DOHH2 (cell line): ENCODE results near the gene SAT2.

Experiments used
- H3F3A ChIP-seq: fragments of 200-600 bp; sonication (generic), shearing (Covaris generic); 2 replicates; pipeline ENCODE4 v1.6.0; 2016; ENCODE audit warnings: antibody characterized with exemption, mild to moderate bottlenecking; ENCODE audit not compliant: control insufficient read depth, insufficient read depth
- H3K27ac ChIP-seq: fragments of 200-600 bp; sonication (generic); 2 replicates; pipeline ENCODE4 v1.5.1; 2014; ENCODE audit warnings: low read depth, mild to moderate bottlenecking, low read length, moderate library complexity
- H3K27me3 ChIP-seq: fragments of 200-600 bp; sonication (generic); 2 replicates; pipeline ENCODE4 v1.6.1; 2014; ENCODE audit warnings: mild to moderate bottlenecking, low read length, mixed read lengths; ENCODE audit not compliant: control insufficient read depth
- H3K36me3 ChIP-seq: fragments of 200-600 bp; sonication (generic); 2 replicates; pipeline ENCODE4 v1.6.1; 2014; ENCODE audit warnings: mild to moderate bottlenecking, low read length, moderate library complexity, mixed read lengths; ENCODE audit not compliant: control insufficient read depth
- H3K4me1 ChIP-seq: fragments of 200-600 bp; sonication (generic); 2 replicates; pipeline ENCODE4 v1.6.1; 2014; ENCODE audit warnings: mild to moderate bottlenecking, low read length, mixed read lengths; ENCODE audit not compliant: control insufficient read depth
- H3K4me2 ChIP-seq: fragments of 200-600 bp; sonication (generic); 2 replicates; pipeline ENCODE4 v1.6.0; 2014; ENCODE audit warnings: mild to moderate bottlenecking, low read length, moderate library complexity
- H3K4me3 ChIP-seq: fragments of 200-600 bp; sonication (generic); 2 replicates; pipeline ENCODE4 v1.5.1; 2014; ENCODE audit warnings: mild to moderate bottlenecking, low read length, mixed read lengths
- H3K79me2 ChIP-seq: fragments of 200-600 bp; sonication (generic); 2 replicates; pipeline ENCODE4 v1.6.1; 2014; ENCODE audit warnings: mild to moderate bottlenecking, low read length, mixed read lengths; ENCODE audit not compliant: control insufficient read depth
- H3K9me2 ChIP-seq: fragments of 200-600 bp; sonication (generic); replicated peaks from 2 replicates; pipeline ENCODE4 v1.6.1; 2014; ENCODE audit warnings: mild to moderate bottlenecking, low read length, mixed read lengths; ENCODE audit not compliant: control insufficient read depth
- H3K9me3 ChIP-seq: fragments of 200-600 bp; sonication (generic); 2 replicates; pipeline ENCODE4 v1.6.1; 2014; ENCODE audit warnings: antibody characterized with exemption, low read length, mixed read lengths; ENCODE audit not compliant: control insufficient read depth, insufficient read depth
- H4K20me1 ChIP-seq: fragments of 200-600 bp; sonication (generic); 2 replicates; pipeline ENCODE4 v1.6.0; 2014; ENCODE audit warnings: low read depth, mild to moderate bottlenecking, antibody characterized with exemption, low read length, moderate library complexity; ENCODE audit not compliant: control insufficient read depth, insufficient read depth
- EZH2phosphoT487 ChIP-seq: fragments of 200-600 bp; sonication (generic); IDR thresholded peaks from 2 replicates; pipeline ENCODE4 v1.6.1; 2017; ENCODE audit warnings: borderline replicate concordance, mild to moderate bottlenecking, antibody characterized with exemption, low read length, moderate library complexity, mixed read lengths
- TF ChIP-seq, protein P1 (sequence below): fragments of 200-600 bp; sonication (generic); IDR thresholded peaks from one replicate; pipeline ENCODE4 v1.5.1; 2014; ENCODE audit warnings: antibody characterized with exemption, mild to moderate bottlenecking, low read depth, low read length; ENCODE audit not compliant: poor library complexity, severe bottlenecking

SAT2 gene

DNA sequence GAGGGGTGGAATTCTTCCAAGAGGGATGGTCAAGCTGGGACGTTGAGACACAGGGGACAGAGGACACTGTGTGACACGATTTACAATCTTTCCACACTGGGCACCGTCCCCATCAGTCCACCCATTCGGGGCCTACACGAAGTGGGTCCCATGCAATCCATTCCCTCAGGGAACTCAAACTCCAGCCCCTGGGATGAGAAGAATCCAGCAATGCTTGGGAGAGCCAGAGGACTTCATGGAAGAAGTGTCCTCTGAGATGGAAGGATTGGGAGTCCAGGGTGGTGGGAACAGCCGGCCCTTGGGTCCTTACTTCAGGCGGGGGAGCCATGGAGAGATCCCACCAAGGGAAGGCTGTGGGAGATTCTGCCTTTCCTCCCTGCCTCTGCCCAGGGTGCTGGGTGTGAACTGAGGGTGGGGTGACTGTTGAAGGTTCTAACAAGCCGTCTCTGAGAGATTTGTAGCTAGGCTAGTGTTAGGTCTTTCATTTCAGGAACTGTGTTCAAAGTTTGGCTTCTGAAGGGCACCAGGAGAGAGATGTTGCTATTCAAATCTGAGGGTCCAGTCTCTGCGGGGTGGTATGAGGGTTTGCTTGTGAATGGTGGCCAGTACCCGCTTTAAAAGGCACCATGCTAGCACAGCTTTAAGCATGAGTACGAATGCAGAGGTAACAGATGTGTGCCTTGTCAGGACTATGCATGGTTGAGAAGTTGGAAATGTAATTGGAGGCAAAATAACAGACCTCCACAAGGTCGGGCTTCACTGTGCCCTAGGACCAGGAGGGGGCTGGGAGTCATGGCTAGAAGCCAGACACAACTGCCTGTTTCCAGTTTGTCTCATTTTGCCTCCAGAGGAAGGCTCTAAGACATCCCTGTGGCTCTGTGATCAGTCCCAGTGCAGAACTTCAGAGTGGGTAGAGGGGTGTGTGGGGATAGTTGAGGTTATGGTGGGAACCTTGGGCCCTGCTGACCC lies 25.1 kb upstream of the SAT2 start:
- H3K9me2 ChIP-seq = no peaks in the 10 kb centered on the region
- no peaks in the 10 kb centered on the region for H3K9me3 ChIP-seq
- no peaks in the 10 kb centered on the region for H3K79me2 ChIP-seq
- H3K4me2 ChIP-seq = no peak overlapping the region
- TF ChIP-seq, protein P1, sequence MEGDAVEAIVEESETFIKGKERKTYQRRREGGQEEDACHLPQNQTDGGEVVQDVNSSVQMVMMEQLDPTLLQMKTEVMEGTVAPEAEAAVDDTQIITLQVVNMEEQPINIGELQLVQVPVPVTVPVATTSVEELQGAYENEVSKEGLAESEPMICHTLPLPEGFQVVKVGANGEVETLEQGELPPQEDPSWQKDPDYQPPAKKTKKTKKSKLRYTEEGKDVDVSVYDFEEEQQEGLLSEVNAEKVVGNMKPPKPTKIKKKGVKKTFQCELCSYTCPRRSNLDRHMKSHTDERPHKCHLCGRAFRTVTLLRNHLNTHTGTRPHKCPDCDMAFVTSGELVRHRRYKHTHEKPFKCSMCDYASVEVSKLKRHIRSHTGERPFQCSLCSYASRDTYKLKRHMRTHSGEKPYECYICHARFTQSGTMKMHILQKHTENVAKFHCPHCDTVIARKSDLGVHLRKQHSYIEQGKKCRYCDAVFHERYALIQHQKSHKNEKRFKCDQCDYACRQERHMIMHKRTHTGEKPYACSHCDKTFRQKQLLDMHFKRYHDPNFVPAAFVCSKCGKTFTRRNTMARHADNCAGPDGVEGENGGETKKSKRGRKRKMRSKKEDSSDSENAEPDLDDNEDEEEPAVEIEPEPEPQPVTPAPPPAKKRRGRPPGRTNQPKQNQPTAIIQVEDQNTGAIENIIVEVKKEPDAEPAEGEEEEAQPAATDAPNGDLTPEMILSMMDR = no peak
- TF ChIP-seq EZH2phosphoT487 = no peak
- H3K27ac ChIP-seq = no peak overlapping the region
- H3K4me3 ChIP-seq = no peak overlapping the region
- H3K27me3 ChIP-seq = peaks cover 60% of the 10 kb centered on the region
- no peaks in the 10 kb centered on the region for H3K36me3 ChIP-seq
- peaks cover 15% of the 10 kb centered on the region for H3K4me1 ChIP-seq
- no peaks in the 10 kb centered on the region for H4K20me1 ChIP-seq
- no peaks in the 10 kb centered on the region for H3F3A ChIP-seq

DNA sequence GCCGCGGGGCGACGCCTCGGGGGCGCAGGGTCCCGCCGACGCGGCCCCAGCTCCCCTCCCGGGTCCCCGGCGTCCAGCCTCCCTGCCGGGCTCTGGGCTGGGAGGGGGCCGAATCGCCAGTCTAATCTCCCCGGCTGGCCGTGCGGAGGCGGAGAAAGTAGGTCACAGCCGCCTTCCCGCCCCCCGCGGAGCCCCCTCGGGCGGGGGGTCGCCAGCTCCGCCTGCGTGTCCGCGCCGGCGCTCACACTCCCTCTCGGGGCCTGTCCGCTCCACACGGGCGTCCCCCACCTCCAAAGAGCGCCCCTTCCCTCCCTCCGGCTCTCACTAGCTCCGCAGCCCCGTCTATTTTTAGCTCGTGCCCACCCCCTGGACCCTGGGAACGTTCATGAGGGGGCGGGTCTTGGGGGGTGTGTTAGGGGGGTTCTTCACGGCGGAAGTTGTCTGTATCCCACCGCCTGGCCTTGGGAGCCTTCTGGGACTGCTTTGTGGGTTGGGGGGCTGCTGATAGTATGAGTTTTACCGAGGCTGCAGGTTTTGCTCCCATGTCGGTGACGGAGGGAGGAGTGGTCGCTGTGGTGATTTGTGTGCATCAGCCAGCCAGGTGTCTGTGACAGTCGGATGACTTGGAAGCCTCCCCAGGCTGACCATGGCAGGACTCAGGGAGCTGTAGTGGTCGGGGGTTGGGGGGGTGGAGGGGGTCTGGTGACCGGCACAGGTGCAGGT lies 24.2 kb upstream of the SAT2 start:
- Histone ChIP-seq H3K79me2 (no peaks in the 10 kb centered on the region), H3K36me3 (no peaks in the 10 kb centered on the region), H3K9me2 (no peaks in the 10 kb centered on the region), H3K4me3 (no peak overlapping the region), H3K9me3 (no peaks in the 10 kb centered on the region), H3K4me2 (no peak overlapping the region), H3F3A (no peaks in the 10 kb centered on the region), H4K20me1 (no peaks in the 10 kb centered on the region), H3K4me1 (peaks cover 15% of the 10 kb centered on the region), H3K27me3 (peaks cover 60% of the 10 kb centered on the region), H3K27ac (no peak overlapping the region)
- no peak for TF ChIP-seq EZH2phosphoT487
- TF ChIP-seq, protein P1 = no peak

DNA sequence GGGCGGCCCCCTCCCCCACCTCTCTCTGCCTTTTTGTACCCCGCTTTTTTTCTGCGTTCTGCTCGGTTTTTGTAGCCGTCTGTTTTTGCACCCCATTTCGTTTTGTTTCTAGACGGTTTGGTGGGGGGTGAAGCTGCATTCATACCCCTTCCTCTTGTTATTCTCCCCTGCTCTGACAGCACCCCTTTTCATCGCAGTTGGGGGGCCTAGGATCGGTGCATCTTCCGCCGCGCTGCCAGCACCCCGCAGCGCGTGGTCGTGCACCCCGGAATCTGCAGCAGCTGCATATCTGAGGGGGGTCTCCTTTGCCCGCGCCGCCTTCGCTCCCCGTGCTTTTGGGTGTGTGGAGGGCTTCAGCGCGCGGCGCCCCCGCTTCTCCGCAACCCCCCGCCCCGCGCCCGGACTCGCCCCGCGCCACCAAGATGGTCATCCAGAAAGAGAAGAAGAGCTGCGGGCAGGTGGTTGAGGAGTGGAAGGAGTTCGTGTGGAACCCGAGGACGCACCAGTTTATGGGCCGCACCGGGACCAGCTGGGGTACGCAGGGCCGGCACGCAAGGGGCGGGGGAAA lies 23.6 kb upstream of the SAT2 start:
- no peak overlapping the region for H3K27ac ChIP-seq
- no peaks in the 10 kb centered on the region for H3K36me3 ChIP-seq
- peak overlapping the region; percentile 63 for H3K4me2 ChIP-seq
- no peaks in the 10 kb centered on the region for H3K9me2 ChIP-seq
- peak overlapping the region; percentile 60 for H3K4me3 ChIP-seq
- no peaks in the 10 kb centered on the region for H4K20me1 ChIP-seq
- H3K79me2 ChIP-seq = no peaks in the 10 kb centered on the region
- H3K4me1 ChIP-seq = peaks cover 15% of the 10 kb centered on the region
- H3F3A ChIP-seq = no peaks in the 10 kb centered on the region
- TF ChIP-seq, protein P1 = no peak
- TF ChIP-seq EZH2phosphoT487 = peak; percentile 82; the same call in 1 of the 2 replicates
- H3K9me3 ChIP-seq = no peaks in the 10 kb centered on the region
- peaks cover 62% of the 10 kb centered on the region for H3K27me3 ChIP-seq
